Glutamatergic neuron (in vitro differentiated cells): ENCODE measurements around the gene PIGQ. TPM values are rescaled to one million over a fixed set of nuclear protein-coding genes. Genes with fewer than 3 reads are reported as not detected.

Source experiments
- DNase-seq: peaks from one replicate; pipeline ENCODE4 v3.0.0; 2022
- H3K27ac Mint-ChIP-seq: one replicate; pipeline ENCODE4 v1.8.0; 2020; ENCODE audit warnings: mild to moderate bottlenecking, mixed read lengths, inconsistent platforms; ENCODE audit not compliant: unreplicated experiment
- H3K27me3 Mint-ChIP-seq: one replicate; pipeline ENCODE4 v1.8.0; 2020; ENCODE audit warnings: mild to moderate bottlenecking, moderate library complexity, mixed read lengths, inconsistent platforms; ENCODE audit not compliant: unreplicated experiment
- H3K36me3 Mint-ChIP-seq: one replicate; pipeline ENCODE4 v1.8.0; 2020; ENCODE audit warnings: mild to moderate bottlenecking, mixed read lengths, inconsistent platforms; ENCODE audit not compliant: unreplicated experiment
- H3K4me1 Mint-ChIP-seq: one replicate; pipeline ENCODE4 v1.8.0; 2020; ENCODE audit warnings: mild to moderate bottlenecking, low read depth, mixed read lengths, inconsistent platforms; ENCODE audit not compliant: unreplicated experiment
- H3K4me3 Mint-ChIP-seq: one replicate; pipeline ENCODE4 v1.8.0; 2020; ENCODE audit warnings: mild to moderate bottlenecking, mixed read lengths, inconsistent platforms; ENCODE audit not compliant: unreplicated experiment
- H3K9me3 Mint-ChIP-seq: one replicate; pipeline ENCODE4 v1.8.0; 2020; ENCODE audit warnings: mild to moderate bottlenecking, moderate library complexity, mixed read lengths, inconsistent platforms; ENCODE audit not compliant: unreplicated experiment
- total RNA-seq: library from RNA; stranded (reverse); fragmentation: NEBNext Ultra II Directional; extraction: Animal tissue kit (Norgen Biotek cat#: 25700); gene quantifications from one replicate; pipeline ENCODE4 v1.2.1, GENCODE V29; 2021; ENCODE audit not compliant: unreplicated experiment
- TF ChIP-seq, protein P1 (sequence below): fragments of 200-600 bp; sonication (generic); IDR thresholded peaks from one replicate; pipeline ENCODE4 v1.5.0; 2021; ENCODE audit not compliant: partially characterized antibody, unreplicated experiment

Gene PIGQ
- total RNA-seq, 1 donor from 2014 or later, result 85.0 TPM

DNA sequence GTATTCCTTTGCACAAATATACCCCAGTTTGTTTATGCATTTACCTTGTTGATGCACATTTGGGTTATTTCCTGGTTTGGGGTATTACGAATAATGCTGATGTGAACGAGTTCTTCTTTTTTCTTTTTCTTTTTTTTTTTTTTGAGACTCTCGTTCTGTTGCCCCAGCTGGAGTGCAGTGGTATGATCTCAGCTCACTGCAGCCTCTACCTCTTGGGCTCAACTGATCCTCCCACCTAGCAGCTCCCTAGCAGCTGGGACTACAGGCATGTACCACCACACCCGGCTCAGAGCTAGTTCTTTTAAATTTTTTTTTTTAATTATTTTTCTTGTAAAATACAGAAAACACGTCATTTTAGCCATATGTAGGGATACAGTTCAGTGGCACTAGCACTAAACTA lies 34.2 kb downstream of the PIGQ start:
- Mint-ChIP-seq H3K4me3 (no peak overlapping the region), H3K4me1 (peaks cover 14% of the 10 kb centered on the region), H3K27me3 (peaks cover 2% of the 10 kb centered on the region), H3K36me3 (no peaks in the 10 kb centered on the region), H3K27ac (no peak overlapping the region), H3K9me3 (peaks cover 3% of the 10 kb centered on the region)
- TF ChIP-seq, protein P1, sequence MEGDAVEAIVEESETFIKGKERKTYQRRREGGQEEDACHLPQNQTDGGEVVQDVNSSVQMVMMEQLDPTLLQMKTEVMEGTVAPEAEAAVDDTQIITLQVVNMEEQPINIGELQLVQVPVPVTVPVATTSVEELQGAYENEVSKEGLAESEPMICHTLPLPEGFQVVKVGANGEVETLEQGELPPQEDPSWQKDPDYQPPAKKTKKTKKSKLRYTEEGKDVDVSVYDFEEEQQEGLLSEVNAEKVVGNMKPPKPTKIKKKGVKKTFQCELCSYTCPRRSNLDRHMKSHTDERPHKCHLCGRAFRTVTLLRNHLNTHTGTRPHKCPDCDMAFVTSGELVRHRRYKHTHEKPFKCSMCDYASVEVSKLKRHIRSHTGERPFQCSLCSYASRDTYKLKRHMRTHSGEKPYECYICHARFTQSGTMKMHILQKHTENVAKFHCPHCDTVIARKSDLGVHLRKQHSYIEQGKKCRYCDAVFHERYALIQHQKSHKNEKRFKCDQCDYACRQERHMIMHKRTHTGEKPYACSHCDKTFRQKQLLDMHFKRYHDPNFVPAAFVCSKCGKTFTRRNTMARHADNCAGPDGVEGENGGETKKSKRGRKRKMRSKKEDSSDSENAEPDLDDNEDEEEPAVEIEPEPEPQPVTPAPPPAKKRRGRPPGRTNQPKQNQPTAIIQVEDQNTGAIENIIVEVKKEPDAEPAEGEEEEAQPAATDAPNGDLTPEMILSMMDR, result no peak
- no peak for DNase-seq

DNA sequence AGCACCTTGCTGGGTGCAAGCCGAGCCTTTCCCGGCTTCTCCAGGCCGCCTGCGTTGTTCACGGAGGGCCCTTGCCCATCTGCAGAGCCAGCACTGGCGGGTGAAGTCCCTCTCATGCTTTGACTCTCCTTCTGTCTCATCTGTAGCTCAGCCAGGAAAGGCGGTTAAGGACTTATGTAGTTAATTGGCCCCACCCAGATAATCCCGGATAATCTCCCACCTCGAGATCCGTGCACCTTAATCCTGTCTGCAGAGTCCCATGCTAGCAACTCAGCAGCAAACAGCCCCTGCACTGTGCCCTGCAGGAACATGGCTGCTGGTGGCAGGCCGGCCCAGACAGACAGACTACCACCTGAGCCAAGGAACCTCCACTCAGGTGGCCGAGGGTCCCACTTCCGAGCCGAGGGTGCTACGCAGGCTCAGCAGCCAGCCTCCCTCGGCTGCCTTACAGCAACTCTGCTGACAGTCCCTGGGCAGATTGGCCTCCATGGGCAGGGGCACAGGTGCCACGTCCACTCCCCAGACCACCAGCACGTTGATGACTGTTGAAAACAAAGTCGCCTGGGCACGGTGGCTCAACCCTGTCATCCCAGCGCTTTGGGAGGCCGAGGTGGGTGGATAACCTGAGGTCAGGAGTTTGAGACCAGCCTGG lies 37.0 kb downstream of the PIGQ start:
- H3K4me1 Mint-ChIP-seq, result peaks cover 23% of the 10 kb centered on the region
- no peak for DNase-seq
- peaks cover 3% of the 10 kb centered on the region for H3K9me3 Mint-ChIP-seq
- no peak overlapping the region for H3K4me3 Mint-ChIP-seq
- TF ChIP-seq, protein P1, result no peak
- peaks cover 7% of the 10 kb centered on the region for H3K27me3 Mint-ChIP-seq
- H3K36me3 Mint-ChIP-seq, result no peaks in the 10 kb centered on the region
- H3K27ac Mint-ChIP-seq, result no peak overlapping the region

DNA sequence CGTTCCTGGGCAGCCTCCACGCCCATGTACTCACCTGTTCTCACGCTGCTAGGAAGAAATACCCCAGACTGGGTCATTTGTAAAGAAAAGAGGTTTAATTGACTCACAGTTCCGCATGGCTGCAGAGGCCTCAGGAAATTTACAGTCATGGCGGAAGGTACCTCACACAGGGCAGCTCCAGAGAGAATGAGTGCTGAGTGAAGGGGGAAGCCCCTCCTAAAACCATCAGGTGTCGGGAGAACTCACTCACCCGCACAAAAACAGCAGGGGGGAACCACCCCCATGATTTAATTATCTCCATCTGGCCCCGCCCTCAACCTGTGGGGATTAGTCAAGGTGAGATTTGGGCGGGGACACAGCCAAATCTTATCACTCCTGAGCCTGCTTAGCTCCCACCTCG lies 38.3 kb downstream of the PIGQ start:
- TF ChIP-seq, protein P1, result no peak
- H3K9me3 Mint-ChIP-seq, result peaks cover 3% of the 10 kb centered on the region
- H3K4me3 Mint-ChIP-seq, result no peak overlapping the region
- H3K4me1 Mint-ChIP-seq, result peaks cover 23% of the 10 kb centered on the region
- H3K27ac Mint-ChIP-seq, result no peak overlapping the region
- no peak for DNase-seq
- no peaks in the 10 kb centered on the region for H3K36me3 Mint-ChIP-seq
- H3K27me3 Mint-ChIP-seq, result peaks cover 7% of the 10 kb centered on the region

DNA sequence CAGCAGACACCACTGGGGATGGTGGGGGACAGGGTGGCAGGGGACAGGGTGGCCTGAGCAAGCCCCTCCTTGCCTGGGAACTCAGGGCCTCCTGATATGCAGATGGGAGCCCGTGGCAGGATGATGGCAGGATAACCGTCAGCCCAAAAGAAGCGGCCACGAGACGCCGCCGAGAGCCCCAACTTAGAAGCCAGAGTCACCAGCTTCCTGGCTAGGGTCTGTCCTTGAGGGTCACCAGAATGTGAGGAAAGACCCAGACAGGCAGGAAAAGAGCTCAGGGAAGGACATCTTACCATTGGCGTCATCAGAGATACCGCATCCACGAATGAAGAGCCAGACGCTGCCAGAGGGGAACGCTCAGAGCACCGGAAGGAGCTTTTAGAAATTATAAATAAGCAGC lies 39.5 kb downstream of the PIGQ start:
- no peak for DNase-seq
- H3K4me3 Mint-ChIP-seq, result no peak overlapping the region
- TF ChIP-seq, protein P1, result no peak
- H3K9me3 Mint-ChIP-seq, result peaks cover 3% of the 10 kb centered on the region
- H3K36me3 Mint-ChIP-seq, result peaks cover 9% of the 10 kb centered on the region
- H3K27ac Mint-ChIP-seq, result peak overlapping the region; percentile 44
- peaks cover 15% of the 10 kb centered on the region for H3K4me1 Mint-ChIP-seq
- H3K27me3 Mint-ChIP-seq, result peaks cover 10% of the 10 kb centered on the region

DNA sequence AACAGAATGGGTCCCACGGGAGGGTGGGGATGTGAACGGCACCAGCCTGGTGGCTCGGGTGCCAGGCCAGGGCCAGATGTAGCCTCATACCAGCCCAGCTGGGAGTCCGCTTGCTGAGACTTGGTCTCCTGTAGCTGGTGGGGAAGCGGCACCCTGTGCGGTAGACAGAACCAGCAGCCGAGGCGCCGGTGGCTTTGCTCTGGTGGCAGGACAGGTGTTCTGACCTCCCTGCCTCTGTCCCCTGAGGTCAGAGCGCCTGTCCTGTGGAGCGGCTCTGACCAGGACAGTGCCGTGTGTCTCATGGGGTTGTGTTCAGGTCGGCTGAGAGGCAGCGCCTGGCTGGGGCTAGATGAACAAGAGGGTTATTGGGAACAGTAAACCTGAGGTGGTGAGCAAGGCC lies 40.2 kb downstream of the PIGQ start:
- no peak for DNase-seq
- Mint-ChIP-seq H3K27ac (peak overlapping the region; percentile 17), H3K27me3 (peaks cover 10% of the 10 kb centered on the region), H3K4me1 (peaks cover 18% of the 10 kb centered on the region), H3K4me3 (peak overlapping the region; percentile 54), H3K9me3 (peaks cover 3% of the 10 kb centered on the region), H3K36me3 (peaks cover 16% of the 10 kb centered on the region)
- TF ChIP-seq, protein P1, result no peak
